ENCODE measurements around the gene NKTR. TPM values are rescaled to one million over a fixed set of nuclear protein-coding genes. Genes with fewer than 3 reads are reported as not detected.

The NKTR gene
- total RNA-seq, 1 experiment from 2014 or later: 15.5 TPM

GRCh38 chr3:42649783-42650182 lies 49.3 kb downstream of the NKTR start:
- no peak for DNase-seq (ENCODE audit: low read depth)

DNA sequence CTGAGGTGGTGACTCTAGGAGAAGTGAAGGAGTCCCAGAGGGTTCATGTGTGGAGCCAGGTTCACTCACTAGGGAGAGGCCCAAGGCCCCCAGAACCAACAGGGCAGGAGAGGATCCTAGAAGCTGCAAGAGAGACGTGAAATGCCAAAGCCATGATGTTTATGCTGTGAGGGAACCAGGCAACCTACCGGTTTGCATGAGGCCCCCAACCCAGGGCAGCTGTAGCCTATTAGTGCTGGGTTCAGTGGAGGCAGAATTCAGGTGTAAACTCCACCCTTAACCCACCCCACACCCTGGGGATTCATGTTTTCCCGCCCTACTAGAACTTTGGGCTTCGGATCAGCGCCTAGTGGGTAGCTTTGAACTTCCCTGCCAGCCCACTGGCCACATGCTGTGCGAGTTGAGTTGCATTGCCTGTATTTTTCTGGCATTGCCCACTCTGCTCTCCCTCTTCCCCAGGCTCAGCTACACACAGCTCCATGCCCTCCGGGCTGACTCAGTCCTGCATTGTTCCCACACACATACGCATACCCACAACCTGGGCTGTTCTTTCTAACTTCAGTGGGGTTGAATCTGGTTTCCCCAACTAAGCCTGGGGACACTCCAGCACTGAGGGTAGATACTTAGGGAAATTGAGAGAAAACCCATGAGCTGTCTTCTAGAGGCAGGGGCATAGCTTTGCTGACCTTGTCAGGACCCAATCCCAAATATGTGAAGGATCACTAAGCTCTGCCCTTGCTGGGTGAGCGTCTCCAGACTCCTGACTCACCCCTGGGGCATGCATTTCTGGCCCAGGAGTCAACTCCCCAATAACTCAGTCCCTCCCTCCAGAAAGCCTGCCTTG lies 51.0 kb downstream of the NKTR start:
- peak; percentile 65 for DNase-seq (ENCODE audit: low read depth)

DNA sequence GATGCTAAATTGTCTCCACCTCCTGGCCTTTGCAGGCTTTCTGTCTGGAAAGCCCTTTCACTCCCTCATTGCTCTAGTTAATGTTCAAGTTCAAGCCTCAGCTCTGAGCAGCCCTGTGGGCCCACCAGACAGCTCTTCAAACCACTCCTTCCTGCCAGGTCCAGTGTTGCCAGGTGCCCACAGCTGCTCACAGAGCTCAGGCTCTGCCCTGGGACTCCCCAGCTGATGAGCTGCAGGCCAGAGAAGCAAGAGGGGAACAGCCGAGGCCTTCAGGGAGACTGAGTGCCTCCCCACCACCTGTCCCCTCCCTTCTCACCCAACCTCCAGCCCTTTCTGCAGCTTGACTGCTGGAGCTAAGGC lies 51.7 kb downstream of the NKTR start:
- no peak for DNase-seq (ENCODE audit: low read depth)

- peak; percentile 84 for DNase-seq (ENCODE audit: low read depth)
Observed at GRCh38 chr3:42652611-42653302, 52.3 kb downstream of the NKTR start.

DNA sequence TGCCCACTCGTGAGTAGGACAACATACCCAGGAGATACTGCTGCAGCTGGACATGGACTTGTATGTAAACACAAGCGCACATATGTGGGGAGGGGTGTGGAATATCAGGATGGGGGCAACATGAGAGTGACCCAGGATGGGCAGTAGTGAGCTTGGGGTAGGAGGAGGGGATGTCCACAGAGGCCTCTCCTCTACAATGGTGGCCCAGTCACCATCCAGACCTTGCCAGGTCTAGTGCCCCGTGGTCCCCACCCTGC lies 52.7 kb downstream of the NKTR start:
- DNase-seq (ENCODE audit: low read depth): no peak

GRCh38 chr3:42653560-42654330 lies 53.3 kb downstream of the NKTR start, which contains the start of gene ZBTB47:
TSS of gene ZBTB47 (plus strand) at chr3:42653697. CDS start at chr3:42658356, 4,659 bp downstream.
- DNase-seq (ENCODE audit: low read depth): peak; percentile 27

DNA sequence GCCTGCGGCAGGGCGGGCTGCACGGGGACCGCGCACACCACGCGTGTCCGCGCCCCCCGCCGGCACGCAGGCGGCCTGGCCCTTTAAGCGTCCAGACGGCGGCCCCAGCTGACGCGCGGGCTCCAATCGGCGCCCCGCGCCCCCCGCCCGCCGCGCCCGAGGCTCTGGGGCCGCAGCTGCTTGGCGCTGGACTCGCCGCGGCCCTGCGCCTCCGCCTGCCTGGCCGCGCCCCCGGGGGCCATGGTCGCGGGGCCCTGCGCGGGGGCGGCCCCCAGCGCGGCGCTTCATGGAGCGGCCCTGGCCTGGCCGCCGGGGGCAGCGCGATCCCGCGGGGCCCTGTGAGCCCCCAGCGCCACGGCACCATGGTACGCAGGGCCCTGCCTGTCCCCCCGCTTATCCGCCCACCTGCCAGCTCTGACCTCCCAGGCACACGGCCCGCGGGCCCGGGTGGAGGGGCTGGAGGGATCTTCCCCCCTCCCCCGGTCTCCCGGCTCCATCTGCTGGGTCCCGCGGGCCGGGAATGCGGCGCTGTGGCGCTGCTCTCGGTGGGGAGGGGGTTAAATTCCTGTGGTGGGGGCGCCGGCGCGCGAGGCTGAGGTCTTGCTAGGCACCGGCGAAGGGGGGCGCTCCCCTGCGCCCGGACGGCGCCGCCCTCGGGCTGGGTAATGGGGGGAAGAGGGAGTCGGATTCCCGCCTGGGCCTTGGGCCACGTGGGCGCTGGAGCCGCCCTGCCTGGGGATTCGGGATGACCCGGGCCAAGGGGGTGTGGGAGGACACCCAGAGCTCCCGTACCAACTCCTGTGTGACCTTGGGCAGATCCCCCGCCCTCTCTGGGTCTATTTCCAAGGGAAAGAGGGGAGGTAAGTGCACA lies 54.1 kb downstream of the NKTR start:
- DNase-seq (ENCODE audit: low read depth): peak; percentile 48

DNA sequence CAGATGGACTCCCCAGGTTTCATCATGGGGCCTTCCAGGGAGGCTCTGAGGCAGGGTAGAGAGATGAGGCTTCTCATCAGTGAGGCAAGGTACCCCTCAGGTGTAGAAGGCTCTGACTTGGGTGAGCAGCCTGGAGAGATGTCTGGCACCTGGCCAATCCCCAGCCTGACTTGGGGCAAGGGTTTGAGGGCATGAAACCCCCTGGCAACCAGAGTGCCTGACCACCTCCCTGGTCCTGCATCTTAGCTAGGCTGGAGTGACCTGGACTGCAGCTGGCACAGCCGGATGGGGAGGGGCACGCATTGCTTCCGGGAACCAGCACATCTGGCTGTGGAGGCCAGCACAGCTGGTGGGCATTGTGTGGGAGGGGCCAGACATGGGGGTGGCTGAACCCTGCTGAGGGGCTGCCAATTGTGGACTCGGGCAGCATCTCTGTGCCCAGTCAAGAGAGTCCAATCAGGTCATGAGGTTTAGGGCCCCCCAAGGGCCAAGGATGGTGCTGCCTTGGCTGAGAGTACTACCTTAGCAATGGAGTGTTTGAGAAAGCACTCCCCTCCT lies 54.9 kb downstream of the NKTR start:
- DNase-seq (ENCODE audit: low read depth): peak; percentile 21

- DNase-seq (ENCODE audit: low read depth): peak; percentile 59
Observed at GRCh38 chr3:42655980-42656679, 55.6 kb downstream of the NKTR start.

GRCh38 chr3:42656680-42657610 lies 56.5 kb downstream of the NKTR start:
- no peak for DNase-seq (ENCODE audit: low read depth)

GRCh38 chr3:42657675-42658074 lies 57.2 kb downstream of the NKTR start:
- DNase-seq (ENCODE audit: low read depth): no peak

DNA sequence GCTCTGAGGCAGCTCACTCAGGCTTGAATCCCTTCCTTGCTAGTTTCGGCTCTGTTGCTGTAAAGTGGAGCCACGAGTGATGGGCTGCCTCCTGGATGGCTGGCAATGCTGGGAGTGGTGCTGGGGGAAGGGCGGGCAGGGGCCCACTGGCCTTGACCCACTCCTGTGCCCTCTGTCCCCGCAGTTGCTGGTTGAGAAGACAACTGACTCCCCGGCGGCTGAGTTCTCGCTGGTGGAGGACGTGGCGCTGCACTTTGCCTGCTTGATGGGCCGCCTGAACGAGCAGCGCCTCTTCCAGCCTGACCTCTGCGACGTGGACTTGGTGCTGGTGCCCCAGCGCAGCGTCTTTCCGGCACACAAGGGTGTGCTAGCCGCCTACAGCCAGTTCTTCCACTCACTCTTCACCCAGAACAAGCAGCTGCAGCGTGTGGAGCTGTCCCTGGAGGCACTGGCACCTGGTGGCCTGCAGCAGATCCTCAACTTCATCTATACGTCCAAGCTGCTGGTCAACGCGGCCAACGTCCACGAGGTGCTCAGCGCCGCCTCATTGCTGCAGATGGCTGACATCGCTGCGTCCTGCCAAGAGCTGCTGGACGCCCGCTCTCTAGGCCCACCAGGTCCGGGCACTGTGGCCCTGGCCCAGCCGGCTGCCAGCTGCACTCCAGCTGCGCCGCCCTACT lies 57.7 kb downstream of the NKTR start:
- DNase-seq (ENCODE audit: low read depth): no peak

DNA sequence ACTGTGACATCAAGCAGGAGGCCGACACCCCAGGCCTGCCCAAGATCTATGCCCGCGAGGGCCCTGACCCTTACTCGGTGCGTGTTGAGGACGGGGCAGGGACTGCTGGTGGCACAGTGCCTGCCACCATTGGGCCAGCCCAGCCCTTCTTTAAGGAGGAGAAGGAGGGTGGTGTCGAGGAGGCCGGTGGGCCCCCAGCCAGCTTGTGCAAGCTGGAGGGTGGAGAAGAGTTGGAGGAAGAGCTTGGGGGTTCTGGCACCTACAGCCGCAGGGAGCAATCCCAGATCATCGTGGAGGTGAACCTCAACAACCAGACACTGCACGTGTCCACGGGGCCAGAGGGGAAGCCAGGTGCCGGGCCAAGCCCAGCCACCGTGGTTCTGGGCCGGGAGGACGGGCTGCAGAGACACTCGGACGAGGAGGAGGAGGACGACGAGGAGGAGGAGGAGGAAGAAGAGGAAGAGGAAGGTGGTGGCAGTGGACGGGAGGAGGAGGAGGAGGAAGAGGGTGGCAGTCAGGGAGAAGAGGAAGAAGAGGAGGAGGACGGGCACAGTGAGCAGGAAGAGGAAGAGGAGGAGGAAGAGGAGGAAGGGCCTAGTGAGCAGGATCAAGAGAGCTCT lies 58.4 kb downstream of the NKTR start:
- no peak for DNase-seq (ENCODE audit: low read depth)

DNA sequence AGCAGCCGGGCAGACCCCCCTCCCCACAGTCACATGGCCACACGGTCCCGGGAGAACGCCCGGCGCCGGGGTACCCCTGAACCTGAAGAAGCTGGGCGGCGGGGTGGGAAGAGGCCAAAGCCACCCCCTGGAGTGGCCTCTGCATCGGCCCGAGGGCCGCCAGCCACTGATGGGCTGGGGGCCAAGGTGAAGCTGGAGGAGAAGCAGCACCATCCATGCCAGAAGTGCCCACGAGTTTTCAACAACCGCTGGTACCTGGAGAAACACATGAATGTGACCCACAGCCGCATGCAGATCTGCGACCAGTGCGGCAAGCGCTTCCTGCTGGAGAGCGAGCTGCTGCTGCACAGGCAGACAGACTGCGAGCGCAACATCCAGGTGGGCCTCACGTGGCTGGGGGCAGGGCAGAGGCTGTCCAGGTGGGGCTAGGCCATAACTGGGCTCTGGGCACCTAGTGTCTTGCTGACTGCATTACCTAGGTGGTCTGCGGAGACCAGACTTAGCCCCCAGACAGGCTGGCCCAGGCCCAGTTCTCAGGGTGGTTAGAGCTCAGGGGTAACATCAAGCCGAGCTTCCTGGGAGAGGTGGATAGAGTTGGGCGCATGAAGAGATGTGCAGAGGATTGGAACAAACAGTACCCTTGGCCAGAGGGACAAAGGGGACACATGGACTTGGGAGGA lies 59.1 kb downstream of the NKTR start:
- DNase-seq (ENCODE audit: low read depth): no peak

GRCh38 chr3:42660131-42660715 lies 59.7 kb downstream of the NKTR start:
- no peak for DNase-seq (ENCODE audit: low read depth)

GRCh38 chr3:42660898-42661297 lies 60.4 kb downstream of the NKTR start:
- DNase-seq (ENCODE audit: low read depth): no peak

DNA sequence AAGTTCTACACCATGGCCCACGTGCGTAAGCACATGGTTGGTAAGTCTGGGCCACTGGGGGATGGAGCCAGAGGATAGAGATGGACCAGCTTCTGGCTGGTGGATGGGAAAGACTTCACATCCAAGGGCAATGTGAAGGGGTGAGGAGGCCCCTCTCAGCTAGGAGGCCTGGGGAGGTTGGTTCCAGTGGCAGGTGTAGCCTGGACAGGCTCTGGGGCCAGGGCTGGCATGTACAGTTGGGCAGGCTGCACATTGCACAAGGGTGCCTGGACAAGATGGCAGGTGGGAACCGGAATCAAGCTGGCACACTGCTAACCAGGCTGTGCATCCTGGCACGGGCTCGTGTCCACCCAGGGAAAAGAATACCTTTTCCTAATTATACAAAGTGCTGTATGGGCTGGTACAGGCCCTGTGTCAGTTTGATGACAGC lies 61.1 kb downstream of the NKTR start:
- no peak for DNase-seq (ENCODE audit: low read depth)

All from Daoy (cell line).